Neural progenitor cell (in vitro differentiated cells): ENCODE data around the gene CHCT1. TPM values are rescaled to one million over a fixed set of nuclear protein-coding genes. Genes with fewer than 3 reads are reported as not detected.
"Not testable (repeated sequence)": the region's sequence is repeated elsewhere in the genome, so short reads cannot be mapped to it uniquely, and the experiment has no call there.

Source experiments
- DNase-seq: peaks from one replicate; pipeline ENCODE4 v3.0.0-alpha.2; 2016; ENCODE audit warnings: low spot score
- H2AFZ ChIP-seq: fragments of 200-600 bp; sonication (generic); replicated peaks from 2 replicates; pipeline ENCODE4 v1.6.1; 2016; ENCODE audit warnings: antibody characterized with exemption
- H3F3A ChIP-seq: fragments of 200-600 bp; sonication (generic); 2 replicates; pipeline ENCODE4 v1.6.1; 2016; ENCODE audit warnings: antibody characterized with exemption, low read depth
- H3K27ac ChIP-seq: fragments of 200-600 bp; sonication (generic); 2 replicates; pipeline ENCODE4 v1.5.1; 2016; ENCODE audit warnings: mild to moderate bottlenecking
- H3K27me3 ChIP-seq: fragments of 200-600 bp; sonication (generic); 2 replicates; pipeline ENCODE4 v1.6.1; 2016; ENCODE audit warnings: mild to moderate bottlenecking, moderate library complexity
- H3K36me3 ChIP-seq: fragments of 200-600 bp; sonication (generic); 2 replicates; pipeline ENCODE4 v1.5.1; 2016
- H3K4me1 ChIP-seq: fragments of 200-600 bp; sonication (generic); 2 replicates; pipeline ENCODE4 v1.6.1; 2016; ENCODE audit warnings: mixed run types
- H3K4me2 ChIP-seq: fragments of 200-600 bp; sonication (generic); 2 replicates; pipeline ENCODE4 v1.6.1; 2016
- H3K4me3 ChIP-seq: fragments of 200-600 bp; sonication (generic); 2 replicates; pipeline ENCODE4 v1.5.1; 2016
- H3K79me2 ChIP-seq: fragments of 200-600 bp; sonication (generic); 2 replicates; pipeline ENCODE4 v1.6.1; 2016; ENCODE audit warnings: low read depth
- H3K9ac ChIP-seq: fragments of 200-600 bp; sonication (generic); 2 replicates; pipeline ENCODE4 v1.6.1; 2016
- H3K9me3 ChIP-seq: fragments of 200-600 bp; sonication (generic); 2 replicates; pipeline ENCODE4 v1.5.1; 2016; ENCODE audit warnings: low read depth
- H4K20me1 ChIP-seq: fragments of 200-600 bp; sonication (generic); 2 replicates; pipeline ENCODE4 v1.6.1; 2016; ENCODE audit warnings: low read depth
- H3K27ac Mint-ChIP-seq: 3 replicates; pipeline ENCODE4 v1.8.0; 2021; ENCODE audit warnings: mixed read lengths
- H3K27me3 Mint-ChIP-seq: 2 replicates; pipeline ENCODE4 v1.8.0; 2022; ENCODE audit warnings: low read depth, mild to moderate bottlenecking, inconsistent platforms, moderate library complexity, mixed read lengths; ENCODE audit not compliant: insufficient read depth
- H3K36me3 Mint-ChIP-seq: 3 replicates; pipeline ENCODE4 v1.8.0; 2021; ENCODE audit warnings: mixed read lengths
- H3K4me1 Mint-ChIP-seq: 3 replicates; pipeline ENCODE4 v1.8.0; 2021; ENCODE audit warnings: mixed read lengths
- H3K4me3 Mint-ChIP-seq: 3 replicates; pipeline ENCODE4 v1.8.0; 2021; ENCODE audit warnings: mild to moderate bottlenecking, moderate library complexity, mixed read lengths
- H3K9me3 Mint-ChIP-seq: 3 replicates; pipeline ENCODE4 v1.8.0; 2020; ENCODE audit warnings: mixed read lengths
- CTCF ChIP-seq: fragments of 200-600 bp; sonication (generic); IDR thresholded peaks from 2 replicates; pipeline ENCODE4 v1.5.1; 2017; ENCODE audit warnings: antibody characterized with exemption, mild to moderate bottlenecking
- EZH2 ChIP-seq: fragments of 200-600 bp; sonication (generic); IDR thresholded peaks from 2 replicates; pipeline ENCODE4 v1.6.1; 2017; ENCODE audit warnings: antibody characterized with exemption, mild to moderate bottlenecking, moderate library complexity
- EZH2phosphoT487 ChIP-seq: fragments of 200-600 bp; sonication (generic); IDR thresholded peaks from 2 replicates; pipeline ENCODE4 v1.6.1; 2017; ENCODE audit warnings: antibody characterized with exemption
- total RNA-seq: library from RNA; depleted of rRNA; stranded (reverse); fragments of >200 nt; gene quantifications from 2 replicates; pipeline ENCODE4 v1.2.3, GENCODE V29; 2015; ENCODE audit warnings: low replicate concordance

Gene CHCT1
- total RNA-seq, 1 donor from 2014 or later, result not detected

GRCh38 chr17:60381958-60382357, 40.3 kb upstream of the CHCT1 start:
- H4K20me1 ChIP-seq, result peaks cover 30% of the 10 kb centered on the region
- peaks cover 21% of the 10 kb centered on the region for H3F3A ChIP-seq
- peaks cover 77% of the 10 kb centered on the region for H3K79me2 ChIP-seq
- no peaks in the 10 kb centered on the region for H3K27me3 Mint-ChIP-seq
- H2AFZ ChIP-seq, result no peak overlapping the region
- peaks cover 24% of the 10 kb centered on the region for H3K4me1 ChIP-seq
- H3K4me3 Mint-ChIP-seq, result no peak overlapping the region
- no peak overlapping the region for H3K4me3 ChIP-seq
- H3K4me1 Mint-ChIP-seq, result peaks cover 14% of the 10 kb centered on the region
- no peak for DNase-seq
- H3K9me3 Mint-ChIP-seq, result no peaks in the 10 kb centered on the region
- no peaks in the 10 kb centered on the region for H3K9me3 ChIP-seq
- H3K27ac Mint-ChIP-seq, result no peak overlapping the region
- no peak overlapping the region for H3K27ac ChIP-seq
- no peak overlapping the region for H3K9ac ChIP-seq
- no peak overlapping the region for H3K4me2 ChIP-seq
- H3K27me3 ChIP-seq, result no peaks in the 10 kb centered on the region
- H3K36me3 Mint-ChIP-seq, result no peaks in the 10 kb centered on the region
- peaks cover 3% of the 10 kb centered on the region for H3K36me3 ChIP-seq
- no peak for TF ChIP-seq EZH2

GRCh38 chr17:60383379-60383778, 38.9 kb upstream of the CHCT1 start:
- Mint-ChIP-seq H3K27ac (no peak overlapping the region), H3K4me3 (no peak overlapping the region)
- TF ChIP-seq EZH2, result no peak

GRCh38 chr17:60384921-60385320, 37.4 kb upstream of the CHCT1 start:
- H3K9ac ChIP-seq, H3K4me3 Mint-ChIP-seq, H3K27me3 ChIP-seq, H3K27ac Mint-ChIP-seq, H2AFZ ChIP-seq, H3K9me3 ChIP-seq, H3K27me3 Mint-ChIP-seq, H3K36me3 Mint-ChIP-seq, H3K36me3 ChIP-seq, H3K9me3 Mint-ChIP-seq, H3K4me3 ChIP-seq: not testable (repeated sequence)
- H3K4me1 Mint-ChIP-seq, result peaks cover 28% of the 10 kb centered on the region
- Histone ChIP-seq H3K79me2 (peaks cover 89% of the 10 kb centered on the region), H3K27ac (peak overlapping the region; percentile 84), H3K4me1 (peaks cover 40% of the 10 kb centered on the region), H3K4me2 (peak overlapping the region; percentile 39), H4K20me1 (peaks cover 55% of the 10 kb centered on the region), H3F3A (peaks cover 28% of the 10 kb centered on the region)
- peak; percentile 29 for DNase-seq

More at GRCh38 chr17:60383379-60383778, 38.9 kb upstream of the CHCT1 start:
- peaks cover 28% of the 10 kb centered on the region for H3F3A ChIP-seq
- Mint-ChIP-seq H3K27me3 (no peaks in the 10 kb centered on the region), H3K9me3 (no peaks in the 10 kb centered on the region), H3K36me3 (no peaks in the 10 kb centered on the region), H3K4me1 (peaks cover 20% of the 10 kb centered on the region)
- H4K20me1 ChIP-seq, result peaks cover 42% of the 10 kb centered on the region
- H3K9ac ChIP-seq, result no peak overlapping the region
- H3K27ac ChIP-seq, result no peak overlapping the region
- H2AFZ ChIP-seq, result no peak overlapping the region
- H3K9me3 ChIP-seq, result no peaks in the 10 kb centered on the region
- H3K27me3 ChIP-seq, result no peaks in the 10 kb centered on the region
- H3K4me1 ChIP-seq, result peaks cover 37% of the 10 kb centered on the region
- H3K79me2 ChIP-seq, result peaks cover 79% of the 10 kb centered on the region
- H3K4me3 ChIP-seq, result no peak overlapping the region
- DNase-seq, result no peak
- no peak overlapping the region for H3K4me2 ChIP-seq
- H3K36me3 ChIP-seq, result peaks cover 3% of the 10 kb centered on the region

GRCh38 chr17:60386147-60387058, 35.9 kb upstream of the CHCT1 start:
- Mint-ChIP-seq H3K27me3 (peaks cover 5% of the 10 kb centered on the region), H3K4me3 (no peak overlapping the region), H3K4me1 (peaks cover 40% of the 10 kb centered on the region), H3K27ac (no peak overlapping the region), H3K36me3 (no peaks in the 10 kb centered on the region), H3K9me3 (no peaks in the 10 kb centered on the region)
- Histone ChIP-seq H3K27ac (peak overlapping the region; percentile 84), H2AFZ (no peak overlapping the region), H3K27me3 (no peaks in the 10 kb centered on the region), H3K9ac (no peak overlapping the region), H3K4me2 (peak overlapping the region; percentile 39), H3K9me3 (no peaks in the 10 kb centered on the region), H4K20me1 (peaks cover 68% of the 10 kb centered on the region), H3K4me1 (peaks cover 50% of the 10 kb centered on the region), H3K36me3 (no peaks in the 10 kb centered on the region), H3K79me2 (peaks cover 100% of the 10 kb centered on the region), H3F3A (peaks cover 40% of the 10 kb centered on the region), H3K4me3 (no peak overlapping the region)
- TF ChIP-seq EZH2phosphoT487 (no peak), EZH2 (no peak), CTCF (no peak)
- DNase-seq, result peak; percentile 20
